Activated gamma-delta T cell (primary cell): Measurements from ENCODE around the gene SERPINA4.
"Not testable (repeated sequence)": the region's sequence is repeated elsewhere in the genome, so short reads cannot be mapped to it uniquely, and the experiment has no call there.

Experiments
- DNase-seq: peaks from one replicate; lab custom pipeline; 2025; lab: John Stamatoyannopoulos, UW

Gene SERPINA4

DNA sequence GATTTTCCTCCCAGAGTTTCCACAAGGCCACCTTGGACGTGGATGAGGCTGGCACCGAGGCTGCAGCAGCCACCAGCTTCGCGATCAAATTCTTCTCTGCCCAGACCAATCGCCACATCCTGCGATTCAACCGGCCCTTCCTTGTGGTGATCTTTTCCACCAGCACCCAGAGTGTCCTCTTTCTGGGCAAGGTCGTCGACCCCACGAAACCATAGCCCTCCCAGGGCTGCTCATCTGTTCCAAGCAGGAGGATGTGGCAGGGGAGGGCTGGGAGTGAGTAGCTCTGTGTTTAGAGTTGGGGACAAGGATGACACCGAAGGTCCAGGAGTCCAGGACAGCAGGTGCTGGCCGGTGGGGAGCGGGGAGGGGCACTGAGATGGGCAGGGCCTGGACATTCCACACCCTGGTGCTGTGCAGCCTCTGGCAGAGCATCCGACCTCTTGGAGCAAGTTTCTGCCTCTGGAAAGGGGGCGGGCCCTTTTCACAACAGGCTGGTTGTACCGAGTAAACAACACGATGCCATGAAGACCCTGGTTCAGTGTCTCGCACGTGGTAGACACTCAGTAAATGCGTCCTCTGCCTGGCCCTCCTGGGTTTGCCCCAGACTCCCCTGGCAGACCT lies 8.2 kb downstream of the SERPINA4 start:
- no peak for DNase-seq

DNA sequence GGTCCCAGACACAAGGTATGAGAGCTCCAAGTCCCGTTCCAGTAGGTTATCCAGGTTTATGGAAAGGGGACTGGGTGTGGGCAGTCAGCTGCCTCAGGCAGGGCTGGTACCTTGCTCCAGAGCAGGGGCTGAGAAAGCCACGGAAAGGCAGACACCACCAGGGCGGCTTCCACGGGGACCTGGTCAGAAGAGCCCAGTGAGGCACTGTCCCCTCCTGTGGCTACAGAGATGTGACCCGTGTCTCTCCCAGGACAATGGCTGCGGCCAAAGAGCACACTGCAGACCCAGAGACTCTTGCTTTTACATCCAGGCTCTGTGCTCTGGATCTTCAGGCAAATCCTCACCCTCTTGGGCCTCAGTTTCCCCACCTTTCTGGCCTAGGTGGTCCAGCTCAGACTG lies 8.8 kb downstream of the SERPINA4 start:
- no peak for DNase-seq

DNA sequence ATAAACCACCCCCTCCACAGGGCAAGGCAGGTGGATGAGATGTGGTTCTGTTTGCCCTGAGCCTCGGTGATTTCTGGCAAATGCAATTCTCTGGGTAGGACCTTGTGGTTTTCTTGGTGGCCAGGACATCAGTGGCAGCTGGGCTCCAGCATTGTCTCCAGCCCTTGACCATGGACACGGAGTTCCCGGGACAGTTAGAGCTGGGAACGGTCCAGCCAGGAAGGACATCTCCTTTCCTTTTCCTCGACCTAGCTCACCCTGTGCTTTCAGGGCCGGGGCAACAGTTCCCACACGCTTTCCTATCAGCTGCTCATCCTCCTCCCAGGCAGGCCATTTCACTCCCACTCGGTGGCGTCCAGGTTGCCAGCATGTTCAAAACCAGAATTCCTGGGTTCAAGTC lies 9.2 kb downstream of the SERPINA4 start:
- DNase-seq = no peak

DNA sequence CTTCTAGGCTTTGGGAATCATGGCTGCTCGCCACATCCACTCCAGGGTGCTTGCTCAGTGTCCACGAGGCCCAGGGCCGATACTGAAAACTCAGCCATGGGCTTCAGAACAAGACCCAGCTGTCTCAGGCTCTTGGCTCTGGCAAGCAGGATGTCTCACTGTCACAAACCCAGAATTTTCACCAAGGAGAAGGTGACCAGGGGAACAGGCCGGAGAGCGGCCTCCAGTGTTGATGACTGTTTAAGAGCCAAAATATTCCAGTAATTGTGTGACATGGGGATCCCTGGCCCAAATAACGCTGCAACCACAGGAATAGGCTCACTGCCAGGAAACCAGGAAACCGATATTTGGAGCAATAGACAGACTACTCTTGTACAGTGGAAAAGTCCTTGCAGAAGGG lies 10.2 kb downstream of the SERPINA4 start:
- no peak for DNase-seq

DNA sequence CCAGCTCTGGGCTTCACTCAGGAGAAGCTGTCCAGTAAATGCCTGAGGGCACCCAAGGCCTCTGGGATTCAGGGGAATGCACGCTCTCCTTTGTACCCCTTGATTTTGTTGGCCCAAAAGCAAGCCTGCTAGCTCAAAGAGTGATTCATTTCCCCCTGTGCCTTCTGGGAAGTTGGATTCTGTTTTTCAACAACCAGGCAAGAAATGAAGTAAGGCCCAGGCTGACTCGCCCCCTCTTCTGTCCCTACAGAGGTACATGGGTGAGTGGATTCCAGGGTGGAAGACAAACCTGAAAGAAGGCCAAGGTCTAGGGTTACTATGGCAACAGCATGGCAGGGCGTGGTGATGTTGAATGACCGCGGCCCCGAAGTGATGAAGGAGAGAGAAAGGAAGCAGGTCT lies 10.7 kb downstream of the SERPINA4 start:
- DNase-seq = no peak

DNA sequence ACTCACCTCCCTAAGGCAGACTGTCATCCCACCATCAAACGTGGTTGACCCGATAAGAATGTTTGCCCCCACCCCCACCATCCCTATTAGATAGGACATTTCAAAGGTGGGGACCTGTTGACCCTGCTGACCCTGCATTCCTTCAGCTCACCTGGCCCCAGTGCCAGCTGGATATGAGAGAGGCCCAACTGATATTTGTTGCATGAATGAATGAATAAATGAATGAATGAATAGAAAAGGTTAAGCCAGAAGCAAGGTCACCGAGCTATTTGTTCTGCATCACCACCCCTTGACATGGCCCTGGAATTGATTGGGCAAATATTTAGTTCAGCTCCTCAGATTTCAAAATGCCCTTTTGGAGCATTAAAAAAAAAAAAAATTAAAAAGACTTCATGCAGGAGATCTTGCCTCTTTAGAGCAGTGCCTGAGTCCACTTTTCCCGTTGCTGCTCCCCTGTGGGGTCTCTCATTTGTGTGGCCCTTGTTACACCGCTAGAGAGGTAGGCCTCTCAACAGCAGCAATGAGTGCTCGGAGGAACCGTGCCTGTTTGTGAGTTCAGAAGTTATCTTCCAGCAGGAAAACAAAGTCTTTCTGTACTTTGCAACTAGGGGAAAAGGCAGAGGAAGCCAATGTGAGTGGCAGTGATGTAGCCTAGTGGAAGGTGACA lies 11.5 kb downstream of the SERPINA4 start:
- DNase-seq = no peak

DNA sequence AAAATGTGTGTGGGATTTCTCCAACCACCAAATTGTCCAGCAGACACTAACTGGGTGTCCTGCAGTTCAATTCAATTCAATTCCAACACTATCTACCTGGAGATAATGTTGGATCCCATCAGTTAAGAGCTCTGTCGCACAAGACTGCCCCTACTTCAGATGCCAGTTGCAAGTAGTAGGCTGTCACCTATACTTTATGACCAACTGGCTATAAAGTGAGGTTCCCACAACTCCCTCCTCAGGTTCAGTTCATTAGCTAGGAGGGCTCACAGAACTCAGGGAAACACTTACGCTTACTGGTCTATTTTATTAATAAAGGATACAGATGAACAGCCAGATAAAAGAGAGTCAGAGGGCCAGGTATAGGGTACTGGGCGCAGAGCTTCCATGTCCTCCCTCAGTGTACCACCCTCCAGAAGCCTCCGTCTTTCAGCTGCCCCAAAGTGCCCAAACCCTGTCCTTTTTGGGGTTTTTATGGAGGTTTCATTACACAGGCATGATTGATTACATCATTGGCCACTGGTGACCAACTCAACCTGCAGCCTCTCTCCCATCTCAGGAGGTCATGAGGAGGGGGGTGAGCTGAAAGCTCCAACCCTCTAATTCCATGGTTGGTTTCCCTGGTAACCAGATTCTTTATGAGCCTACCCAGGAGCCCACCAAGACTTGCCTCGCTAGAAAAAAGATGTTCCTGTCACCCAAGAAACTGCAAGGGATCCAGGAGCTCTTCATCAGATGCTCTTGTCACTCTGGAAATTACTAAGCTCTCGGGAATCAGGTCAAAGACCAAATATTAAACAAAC lies 12.4 kb downstream of the SERPINA4 start:
- DNase-seq = no peak

DNA sequence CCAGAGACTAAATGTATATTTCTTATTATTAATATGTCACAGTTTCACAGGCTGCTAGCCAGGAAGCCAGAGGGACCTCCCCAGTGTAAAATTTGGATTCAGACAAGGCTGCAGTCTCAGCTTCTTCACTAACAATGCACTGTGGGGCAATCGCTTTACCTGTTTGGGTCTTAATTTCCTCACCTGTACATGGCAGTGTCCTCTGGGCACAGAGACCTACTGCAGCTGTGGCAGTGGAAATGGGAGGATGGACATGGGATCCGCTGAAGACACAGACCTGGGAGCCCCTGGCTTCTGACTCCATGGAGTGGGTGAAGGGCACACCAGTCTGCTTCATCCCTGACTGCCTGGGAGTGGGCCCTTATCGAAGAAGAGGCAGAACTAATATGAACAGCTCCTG lies 13.1 kb downstream of the SERPINA4 start:
- no peak for DNase-seq

DNA sequence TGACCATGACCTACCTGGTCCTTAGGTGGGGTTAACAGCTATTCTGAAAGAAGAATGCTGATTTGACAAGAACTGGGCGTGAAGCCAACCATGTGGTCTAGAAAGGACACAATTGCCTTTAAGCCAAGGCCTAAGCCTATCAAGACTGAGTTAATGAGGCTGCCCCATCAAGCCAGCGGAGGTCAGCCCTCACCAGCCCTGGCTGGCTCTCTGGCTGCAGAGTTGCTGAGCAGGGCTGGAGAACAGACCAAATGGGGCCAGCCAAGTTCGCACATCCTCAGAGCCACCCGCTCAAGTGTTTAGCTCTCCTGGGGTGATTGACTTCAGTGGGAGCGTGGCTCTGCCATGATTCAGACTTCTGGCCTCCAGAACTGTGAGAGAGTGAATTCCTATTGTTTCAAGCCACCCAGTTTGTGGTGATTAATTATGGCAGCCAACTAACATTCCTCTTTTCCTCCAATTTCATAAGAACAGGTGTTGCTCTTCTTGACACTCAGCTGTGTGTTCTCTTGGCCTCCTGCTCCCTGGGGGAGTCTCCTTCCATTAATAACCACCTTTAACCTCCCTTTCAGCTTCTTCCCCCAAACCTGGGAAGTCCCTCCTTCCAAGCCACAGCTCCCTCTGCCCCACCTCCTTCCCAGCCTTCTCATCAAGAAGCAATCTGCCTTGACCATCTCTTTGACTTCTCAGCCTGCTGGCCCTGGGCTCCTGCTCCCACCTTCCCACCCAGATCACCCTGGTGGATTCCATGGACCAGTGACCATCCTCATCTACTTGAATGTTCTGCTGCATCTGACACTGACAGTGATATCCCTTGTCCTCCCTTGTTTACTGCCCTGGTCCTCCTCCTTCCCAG lies 14.7 kb downstream of the SERPINA4 start:
- DNase-seq = no peak

DNA sequence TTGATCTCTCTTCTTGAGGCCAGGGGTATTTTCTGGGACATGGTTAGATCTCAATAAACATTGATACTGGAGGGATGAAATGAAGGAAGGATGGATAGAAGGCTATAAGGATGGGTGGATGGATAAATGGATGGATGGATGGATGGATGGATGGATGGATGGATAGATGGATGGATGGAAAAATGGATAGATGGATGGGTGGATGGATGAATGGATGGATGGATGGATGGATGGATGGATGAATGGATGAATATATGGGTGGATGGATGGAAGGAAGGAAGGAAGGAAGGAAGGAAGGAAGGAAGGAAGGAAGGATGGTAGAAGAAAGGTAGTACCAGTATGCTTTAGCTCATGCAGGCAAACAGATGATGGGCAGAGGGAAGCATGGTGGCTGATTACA lies 16.2 kb downstream of the SERPINA4 start:
- DNase-seq = not testable (repeated sequence)

DNA sequence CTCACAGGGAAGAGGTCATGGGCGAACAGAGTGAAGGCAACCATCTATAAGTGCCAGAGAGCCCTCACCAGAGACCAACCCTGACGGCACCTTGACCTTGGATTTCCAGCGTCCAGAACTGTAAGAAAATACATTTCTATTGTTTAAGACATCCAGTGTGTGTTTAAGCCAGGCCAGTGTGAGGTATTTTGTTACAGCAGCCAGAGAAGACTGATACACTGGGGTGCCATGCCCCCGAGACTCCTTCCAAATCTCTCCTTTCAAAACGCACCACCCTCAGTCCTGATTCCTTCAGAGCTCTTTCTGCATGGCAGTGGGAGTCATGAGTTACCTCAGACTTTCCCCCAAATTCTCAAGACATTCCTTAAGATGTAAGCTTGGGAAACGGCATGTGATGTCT lies 17.5 kb downstream of the SERPINA4 start:
- no peak for DNase-seq

DNA sequence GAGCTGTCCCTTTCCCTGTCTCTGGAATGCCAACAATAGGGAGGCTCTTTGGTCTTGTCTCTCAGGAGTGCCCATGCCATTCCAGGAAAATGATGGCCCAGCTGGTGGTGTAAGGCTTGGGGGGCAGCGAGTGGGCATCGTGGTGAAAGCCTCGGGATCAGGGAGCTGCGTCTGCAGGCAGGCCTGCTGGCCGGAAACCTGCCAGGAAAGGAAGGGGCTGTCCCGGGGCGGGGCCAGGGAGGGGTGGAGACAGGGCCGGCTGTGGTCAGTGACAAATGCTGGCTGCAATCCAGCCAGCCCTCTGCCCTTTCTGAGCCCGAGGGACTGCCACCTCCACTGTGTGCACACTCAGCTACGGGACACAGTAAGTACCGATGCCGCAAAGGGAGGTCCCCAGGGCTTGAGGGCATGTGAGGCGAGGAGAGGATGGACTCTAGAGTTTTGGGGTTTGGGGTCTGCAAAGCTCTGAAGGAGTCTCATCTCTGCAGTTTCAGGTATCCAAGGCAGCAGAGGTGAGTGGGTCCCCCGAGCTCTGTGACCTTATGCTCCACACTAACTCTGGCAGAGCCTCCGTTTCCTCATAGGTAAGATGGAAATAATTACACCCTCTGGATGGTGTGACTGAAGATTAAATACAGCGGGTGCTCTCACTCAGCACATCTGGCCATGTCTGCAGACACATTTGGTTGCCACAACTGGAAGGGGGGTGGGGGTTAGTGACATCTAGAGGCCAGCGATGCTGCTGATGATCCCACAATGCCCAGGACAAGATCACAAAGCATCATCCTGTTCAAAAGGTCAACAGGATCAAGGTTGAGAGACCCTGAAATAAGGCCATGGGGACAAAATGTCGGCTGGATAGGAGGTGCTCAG lies 20.1 kb downstream of the SERPINA4 start, which contains the start of gene SERPINA5:
Gene SERPINA5, plus strand, starts transcription at position 300 of the 873 bp plus-strand sequence. CDS start 5,937 bp downstream, outside the sequence.
- DNase-seq = no peak

DNA sequence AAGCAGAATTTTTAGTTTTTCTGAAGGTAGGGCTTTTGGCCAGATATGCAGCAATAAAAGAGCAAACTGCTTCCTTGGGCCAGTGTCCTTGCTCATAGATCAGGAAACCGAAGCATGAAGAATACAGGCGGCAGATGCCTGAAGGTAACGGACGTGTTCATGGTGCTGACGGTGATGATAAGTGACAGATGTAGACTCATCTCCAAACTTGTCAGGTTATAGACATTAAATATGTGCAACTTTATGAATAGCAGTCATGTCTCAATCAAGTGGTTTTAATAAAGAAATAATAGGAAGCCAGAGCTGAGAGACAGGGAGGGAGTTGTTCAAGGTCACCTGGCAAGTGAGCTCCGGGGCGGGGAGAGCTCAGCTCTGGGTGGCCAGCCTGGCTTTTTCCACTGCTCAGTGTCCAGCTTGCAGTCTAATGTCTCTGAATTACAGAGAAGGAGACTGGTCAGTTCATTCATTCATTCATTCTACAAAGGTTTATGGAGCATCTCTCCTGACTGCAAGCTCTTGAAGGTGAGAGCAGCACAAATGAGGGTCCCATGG lies 21.0 kb downstream of the SERPINA4 start:
- no peak for DNase-seq

DNA sequence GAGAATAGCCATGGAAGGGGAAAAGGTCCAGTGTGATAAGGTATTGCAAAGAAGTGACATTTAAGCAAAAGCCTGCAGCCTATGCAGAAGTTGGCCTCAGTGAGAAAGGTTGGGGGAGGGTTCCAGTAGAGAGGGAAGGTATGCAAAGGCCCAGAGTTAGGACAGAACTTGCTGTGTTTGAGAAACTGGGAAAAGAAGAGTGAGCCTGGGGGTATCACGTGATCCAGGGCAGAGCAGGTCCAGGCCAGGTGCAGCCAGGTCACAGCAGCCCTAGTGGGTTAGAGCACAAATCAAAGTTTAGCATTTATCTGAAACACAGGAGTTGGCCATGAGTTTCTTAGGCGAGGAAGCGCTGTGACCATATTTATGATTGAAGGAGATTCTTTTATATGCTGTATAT lies 21.6 kb downstream of the SERPINA4 start:
- no peak for DNase-seq

DNA sequence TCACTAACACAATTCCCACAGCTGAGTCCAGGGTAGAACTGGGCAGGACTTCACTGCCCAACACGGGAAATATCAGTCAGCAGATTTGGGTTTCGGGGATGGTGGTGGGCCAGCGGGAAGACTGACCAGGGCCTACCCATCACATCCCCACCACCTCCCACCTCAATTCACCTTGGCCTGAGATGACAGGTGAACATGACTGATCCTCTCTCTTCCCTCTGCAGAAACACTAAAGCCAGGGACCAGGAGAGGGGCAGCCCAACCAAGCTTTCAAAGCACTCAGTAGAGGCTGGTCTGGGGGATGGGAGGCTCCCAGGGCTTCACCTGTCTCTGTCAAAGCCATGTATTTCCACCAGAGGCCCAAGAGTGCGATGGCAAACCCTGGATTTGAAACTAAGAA lies 22.3 kb downstream of the SERPINA4 start:
- DNase-seq = no peak

DNA sequence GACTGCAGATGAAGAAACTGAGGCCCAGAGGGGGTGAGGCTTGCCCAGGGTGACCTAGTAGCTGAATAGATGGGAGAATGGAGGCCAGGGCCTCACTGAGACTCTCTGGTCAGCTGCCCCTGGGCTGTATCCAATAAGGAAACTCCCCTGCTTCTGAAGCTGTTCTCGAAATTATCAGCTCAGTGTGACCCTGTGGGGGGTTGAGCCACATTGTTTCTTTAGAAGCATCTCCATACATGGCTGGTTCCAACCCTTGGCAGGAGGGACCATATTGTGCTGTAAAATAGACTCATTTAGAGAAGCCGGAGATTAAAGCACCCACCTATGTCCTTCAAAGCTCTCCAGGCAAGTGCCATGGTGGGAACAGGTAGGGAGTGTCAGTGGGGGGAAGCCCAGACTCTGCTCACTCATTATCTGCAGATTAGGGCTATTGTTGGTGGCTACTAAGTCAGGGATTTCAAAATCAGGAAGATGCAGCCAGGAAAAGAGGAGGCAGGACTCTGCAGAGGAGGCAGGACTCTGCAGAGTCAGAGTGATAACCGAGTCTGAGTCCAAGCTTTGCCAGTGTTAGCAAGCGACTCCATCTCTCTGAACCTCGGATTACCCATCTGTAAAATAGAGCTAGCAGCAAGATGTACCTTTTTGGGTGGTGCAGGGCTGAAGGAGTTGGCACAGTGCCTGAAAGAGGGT lies 23.5 kb downstream of the SERPINA4 start:
- DNase-seq = no peak

DNA sequence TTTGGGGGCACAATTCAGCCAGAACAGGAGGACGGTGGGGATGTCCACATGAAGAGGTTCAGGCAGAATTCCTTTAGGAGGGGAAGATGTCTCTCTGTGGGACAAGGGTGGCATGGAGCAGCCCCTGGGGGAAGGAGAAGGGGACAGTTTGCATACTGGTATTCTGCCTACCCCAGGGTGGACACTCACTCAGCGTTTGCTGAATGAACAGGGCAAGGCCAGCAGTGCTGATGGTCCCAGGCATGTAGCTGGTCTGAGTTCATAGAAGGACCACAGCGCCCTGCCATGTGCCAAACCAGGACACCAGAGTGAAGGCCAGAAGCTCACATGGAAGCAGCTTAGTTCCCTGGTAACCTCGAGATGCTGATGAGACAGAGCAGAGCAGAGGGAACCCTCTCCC lies 25.4 kb downstream of the SERPINA4 start:
- DNase-seq = no peak

DNA sequence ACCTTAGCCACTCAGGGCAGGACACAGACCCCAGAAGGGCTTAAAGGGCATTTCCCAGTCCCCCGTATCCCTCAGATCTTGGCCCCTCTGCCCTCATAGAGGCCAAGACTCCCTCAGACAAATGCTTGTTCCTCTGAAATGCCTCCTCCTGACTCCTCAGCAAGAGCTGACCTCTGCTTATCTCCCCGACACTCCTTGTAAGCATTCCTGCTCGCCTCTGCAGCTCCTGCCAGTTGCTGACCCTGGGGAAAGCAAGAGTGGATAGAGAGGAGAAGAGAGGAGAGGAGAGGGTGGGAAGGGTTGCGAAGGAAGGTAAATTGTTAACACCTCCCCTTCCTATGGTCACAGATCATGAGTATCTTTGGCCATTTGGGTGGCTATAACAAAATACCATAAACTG lies 27.1 kb downstream of the SERPINA4 start:
- DNase-seq = no peak

DNA sequence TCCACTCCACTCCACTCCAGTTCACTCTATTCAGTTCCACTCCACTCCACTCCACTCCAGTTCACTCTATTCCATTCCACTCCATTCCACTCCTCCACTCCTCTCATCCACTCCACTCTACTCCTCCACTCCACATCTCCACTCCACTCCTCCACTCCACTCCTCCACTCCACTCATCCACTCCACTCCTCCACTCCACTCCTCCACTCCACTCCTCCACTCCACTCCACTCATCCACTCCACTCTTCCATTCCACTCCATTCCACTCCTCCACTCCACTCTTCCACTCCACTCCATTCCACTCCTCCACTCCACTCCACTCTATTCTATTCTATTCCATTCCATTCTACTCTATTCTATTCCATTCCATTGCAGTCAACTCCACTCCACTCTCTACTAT lies 29.8 kb downstream of the SERPINA4 start:
- DNase-seq = no peak

DNA sequence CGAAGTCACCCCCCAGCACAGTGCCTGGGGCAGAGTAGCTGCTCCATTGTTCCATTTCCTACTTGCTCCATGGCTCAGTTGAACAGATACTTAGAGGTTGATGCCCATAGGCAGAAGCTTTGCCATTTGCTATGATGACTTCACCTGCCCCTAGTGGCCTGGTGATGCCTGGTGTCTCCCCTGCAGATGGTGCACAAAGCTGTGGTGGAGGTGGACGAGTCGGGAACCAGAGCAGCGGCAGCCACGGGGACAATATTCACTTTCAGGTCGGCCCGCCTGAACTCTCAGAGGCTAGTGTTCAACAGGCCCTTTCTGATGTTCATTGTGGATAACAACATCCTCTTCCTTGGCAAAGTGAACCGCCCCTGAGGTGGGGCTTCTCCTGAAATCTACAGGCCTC lies 30.6 kb downstream of the SERPINA4 start:
- DNase-seq = no peak
